H1 (cell line): Measurements from ENCODE around the gene ST6GALNAC2. TPM values are rescaled to one million over a fixed set of nuclear protein-coding genes. Genes with fewer than 3 reads are reported as not detected.

Source experiments
- CTCF ChIA-PET: fragments of 300-600 bp; sonication (Branson Sonifier 250); formaldehyde crosslinking; loops from one replicate; lab custom pipeline; 2021; ENCODE audit not compliant: partially characterized antibody; lab: Charles Lee
- POLR2A ChIA-PET: fragments of 300-600 bp; sonication (Branson Sonifier 250); formaldehyde crosslinking; loops from one replicate; lab custom pipeline; 2021; ENCODE audit warnings: inconsistent platforms; ENCODE audit not compliant: partially characterized antibody; lab: Charles Lee
- DNase-seq, 2 experiments: peaks; one replicate each; pipeline versions ENCODE4 v3.0.0 to v3.0.0-alpha.2; 2010 to 2022; ENCODE audit warnings: low spot score in 2 of 2, low read depth in 1 of 2, mixed read lengths in 1 of 2
- FAIRE-seq: peaks from 2 replicates; lab custom pipeline; 2011; peaks lifted over from hg19 to GRCh38; lab: Jason Lieb, UNC
- H2AFZ ChIP-seq: 2 replicates; pipeline ENCODE4 v1.8.1; 2012; ENCODE audit warnings: low read length, inconsistent platforms
- H2AK5ac ChIP-seq: 2 replicates; pipeline ENCODE4 v1.6.1; 2013; ENCODE audit warnings: low read depth, low read length
- H2BK120ac ChIP-seq: replicated peaks from 2 replicates; pipeline ENCODE3; 2013; ENCODE audit warnings: low read depth, low read length, inconsistent platforms
- H2BK12ac ChIP-seq: 2 replicates; pipeline ENCODE4 v1.6.1; 2013; ENCODE audit warnings: low read depth, low read length
- H2BK15ac ChIP-seq: 2 replicates; pipeline ENCODE4 v1.6.1; 2013; ENCODE audit warnings: low read length
- H2BK20ac ChIP-seq: 2 replicates; pipeline ENCODE4 v1.6.1; 2013; ENCODE audit warnings: low read length
- H2BK5ac ChIP-seq: 2 replicates; pipeline ENCODE4 v1.6.1; 2013; ENCODE audit warnings: low read depth, low read length
- H3K14ac ChIP-seq: 2 replicates; pipeline ENCODE4 v1.6.1; 2013; ENCODE audit warnings: inconsistent platforms; ENCODE audit not compliant: insufficient read length
- H3K18ac ChIP-seq: 2 replicates; pipeline ENCODE4 v1.6.1; 2013; ENCODE audit warnings: low read length; ENCODE audit errors: extremely low read depth
- H3K23ac ChIP-seq: 2 replicates; pipeline ENCODE4 v1.6.1; 2013; ENCODE audit warnings: inconsistent platforms; ENCODE audit not compliant: insufficient read length
- H3K23me2 ChIP-seq: 2 replicates; pipeline ENCODE4 v1.6.1; 2013; ENCODE audit warnings: low read depth, low read length
- H3K27ac ChIP-seq: 2 replicates; pipeline ENCODE4 v1.6.1; 2011; ENCODE audit warnings: low read depth, low read length, inconsistent platforms
- H3K27me3 ChIP-seq, 4 experiments: replicated peaks in 1 of 4; 1 replicate in 1 of 4; 2 replicates in 3 of 4; pipeline versions ENCODE4 v1.6.1 to v1.8.1; 2011 to 2013; ENCODE audit warnings: low read length in 3 of 4, mild to moderate bottlenecking in 3 of 4, inconsistent platforms in 2 of 4, mixed read lengths in 2 of 4, moderate library complexity in 1 of 4; ENCODE audit not compliant: control insufficient read depth in 3 of 4, insufficient read depth in 3 of 4; ENCODE audit errors: extremely low read depth in 1 of 4
- H3K36me3 ChIP-seq, 4 experiments: 2 replicates each; pipeline versions ENCODE4 v1.6.1 to v1.8.1; 2011 to 2013; ENCODE audit warnings: mild to moderate bottlenecking in 4 of 4, low read length in 3 of 4, moderate library complexity in 2 of 4, control low read depth in 1 of 4, inconsistent platforms in 1 of 4; ENCODE audit not compliant: insufficient read depth in 4 of 4, control insufficient read depth in 2 of 4
- H3K4ac ChIP-seq: replicated peaks from 2 replicates; pipeline ENCODE3; 2013; ENCODE audit warnings: low read length, low read depth, mixed read lengths, inconsistent platforms; ENCODE audit not compliant: insufficient read length
- H3K4me1 ChIP-seq, 4 experiments: replicated peaks in 1 of 4; 1 replicate in 1 of 4; 2 replicates in 3 of 4; pipeline versions ENCODE4 v1.6.1 to v1.8.1; 2011 to 2013; ENCODE audit warnings: low read length in 3 of 4, inconsistent platforms in 2 of 4, mixed read lengths in 1 of 4; ENCODE audit not compliant: insufficient read depth in 4 of 4, control insufficient read depth in 3 of 4
- H3K4me2 ChIP-seq, 2 experiments: 2 replicates each; pipeline versions ENCODE4 v1.6.1 to v1.8.1; 2011 to 2013; ENCODE audit warnings: low read depth in 2 of 2, low read length in 2 of 2, control low read depth in 1 of 2, inconsistent platforms in 1 of 2, mild to moderate bottlenecking in 1 of 2; ENCODE audit not compliant: insufficient read depth in 1 of 2
- H3K4me3 ChIP-seq, 4 experiments: fragments of 200-600, 300-600 bp in 1 of 4; sonication (generic), shearing (Covaris generic), sonication (Bioruptor Twin) in 1 of 4; 2 replicates each; pipeline versions ENCODE4 v1.5.1 to v1.8.1; 2011 to 2016; ENCODE audit warnings: low read length in 4 of 4, low read depth in 3 of 4, control low read depth in 2 of 4, inconsistent platforms in 2 of 4, mild to moderate bottlenecking in 2 of 4, mixed read lengths in 1 of 4, moderate library complexity in 1 of 4; ENCODE audit not compliant: insufficient read depth in 2 of 4; ENCODE audit errors: extremely low read depth in 1 of 4
- H3K56ac ChIP-seq: replicated peaks from 2 replicates; pipeline ENCODE3; 2013; ENCODE audit warnings: low read depth, mild to moderate bottlenecking, mixed read lengths, low read length, inconsistent platforms; ENCODE audit not compliant: insufficient read length
- H3K79me1 ChIP-seq: 2 replicates; pipeline ENCODE4 v1.6.1; 2013; ENCODE audit warnings: low read depth, low read length, control low read depth
- H3K79me2 ChIP-seq, 2 experiments: 2 replicates each; pipeline versions ENCODE4 v1.6.1 to v1.8.1; 2012 to 2013; ENCODE audit warnings: low read length in 2 of 2, mild to moderate bottlenecking in 2 of 2, inconsistent platforms in 1 of 2; ENCODE audit not compliant: insufficient read depth in 2 of 2, control insufficient read depth in 1 of 2
- H3K9ac ChIP-seq, 4 experiments: replicated peaks in 1 of 4; 1 replicate in 1 of 4; 2 replicates in 3 of 4; pipeline versions ENCODE4 v1.6.1 to v1.8.1; 2011 to 2013; ENCODE audit warnings: low read depth in 3 of 4, low read length in 3 of 4, control low read depth in 2 of 4, mild to moderate bottlenecking in 2 of 4, moderate library complexity in 2 of 4, inconsistent platforms in 1 of 4; ENCODE audit errors: extremely low read depth in 1 of 4
- H3K9me3 ChIP-seq, 2 experiments: 2 replicates each; pipeline versions ENCODE4 v1.6.1 to v1.8.1; 2012 to 2013; ENCODE audit warnings: mild to moderate bottlenecking in 2 of 2, moderate library complexity in 2 of 2, control low read depth in 1 of 2, inconsistent platforms in 1 of 2, low read depth in 1 of 2, low read length in 1 of 2, mixed read lengths in 1 of 2; ENCODE audit not compliant: insufficient read depth in 2 of 2
- H4K20me1 ChIP-seq, 2 experiments: replicated peaks in 1 of 2; 2 replicates each; pipeline versions ENCODE3 to v1.8.1; 2011 to 2013; ENCODE audit warnings: inconsistent platforms in 2 of 2, low read length in 2 of 2, mild to moderate bottlenecking in 1 of 2; ENCODE audit not compliant: insufficient read depth in 2 of 2, control insufficient read depth in 1 of 2
- H4K5ac ChIP-seq: 2 replicates; pipeline ENCODE4 v1.6.1; 2013; ENCODE audit warnings: low read length, low read depth, mixed read lengths, inconsistent platforms; ENCODE audit not compliant: insufficient read length
- H4K8ac ChIP-seq: 2 replicates; pipeline ENCODE4 v1.8.0; 2013; ENCODE audit warnings: mild to moderate bottlenecking, moderate library complexity, low read length, inconsistent platforms; ENCODE audit not compliant: insufficient read depth; ENCODE audit errors: extremely low read depth
- H4K91ac ChIP-seq: replicated peaks from 2 replicates; pipeline ENCODE3; 2013; ENCODE audit warnings: low read length, mixed read lengths, inconsistent platforms; ENCODE audit not compliant: insufficient read length
- BRCA1 ChIP-seq: IDR thresholded peaks from 2 replicates; pipeline ENCODE4 v1.6.1; 2012; ENCODE audit warnings: low read depth, low read length, improper control_type of control experiment
- CBX8 ChIP-seq: fragments of 300-800, 300-1000 bp; sonication (generic); IDR thresholded peaks from 2 replicates; pipeline ENCODE4 v1.7.1; 2016; ENCODE audit warnings: low read depth, low read length, borderline replicate concordance
- JUND ChIP-seq: IDR thresholded peaks from 2 replicates; pipeline ENCODE4 v1.6.1; 2011; ENCODE audit warnings: mild to moderate bottlenecking, improper control_type of control experiment, low read length
- NRF1 ChIP-seq: IDR thresholded peaks from 2 replicates; pipeline ENCODE4 v1.6.1; 2011; ENCODE audit warnings: mild to moderate bottlenecking, low read depth, low read length, improper control_type of control experiment
- POLR2A ChIP-seq, 2 experiments: IDR thresholded peaks; 1 replicate in 1 of 2; 2 replicates in 1 of 2; pipeline ENCODE4 v1.6.1; 2011; ENCODE audit warnings: low read depth in 2 of 2, low read length in 2 of 2, mild to moderate bottlenecking in 2 of 2; ENCODE audit errors: control extremely low read depth in 1 of 2
- RFX5 ChIP-seq: IDR thresholded peaks from 2 replicates; pipeline ENCODE4 v1.6.1; 2011; ENCODE audit warnings: low read depth, low read length, improper control_type of control experiment, borderline replicate concordance
- RNF2 ChIP-seq: fragments of 200-900, 300-1000 bp; sonication (generic); IDR thresholded peaks from 2 replicates; pipeline ENCODE4 v1.7.1; 2016; ENCODE audit warnings: borderline replicate concordance, low read depth, mild to moderate bottlenecking, antibody characterized with exemption, low read length; ENCODE audit not compliant: poor library complexity, severe bottlenecking; ENCODE audit errors: missing control alignments
- SIN3A ChIP-seq, 2 experiments: IDR thresholded peaks in 1 of 2; conservative IDR thresholded peaks in 1 of 2; 2 replicates each; pipeline ENCODE4 v1.6.1; 2011 to 2012; ENCODE audit warnings: low read length in 2 of 2, improper control_type of control experiment in 1 of 2, low read depth in 1 of 2, mild to moderate bottlenecking in 1 of 2
- SIX5 ChIP-seq: IDR thresholded peaks from 2 replicates; pipeline ENCODE4 v1.6.1; 2011; ENCODE audit warnings: mild to moderate bottlenecking, low read depth, low read length
- SP4 ChIP-seq: IDR thresholded peaks from 2 replicates; pipeline ENCODE4 v1.6.1; 2012; ENCODE audit warnings: low read length, inconsistent platforms
- SRF ChIP-seq: IDR thresholded peaks from 2 replicates; pipeline ENCODE4 v1.6.1; 2011; ENCODE audit warnings: mild to moderate bottlenecking, low read depth, low read length, moderate library complexity
- TAF7 ChIP-seq: optimal IDR thresholded peaks from 2 replicates; pipeline ENCODE3; 2011; ENCODE audit warnings: low read depth, mild to moderate bottlenecking, inconsistent platforms, low read length, moderate library complexity, borderline replicate concordance
- WGBS, 2 experiments: shearing (Covaris generic) in 1 of 2; methylation state at CpG; one replicate each; pipeline versions ENCODE4 v1.1.6 to v1.1.7; 2013 to 2015; ENCODE audit warnings: low lambda C conversion rate in 2 of 2, mixed read lengths in 2 of 2, inconsistent platforms in 1 of 2, low coverage in 1 of 2, missing lambda C conversion rate in 1 of 2; ENCODE audit not compliant: insufficient replicate concordance in 2 of 2, insufficient coverage in 1 of 2, insufficient read length in 1 of 2; ENCODE audit errors: extremely low coverage in 1 of 2, missing lambda C conversion rate in 1 of 2; 5-methylcytosine and 5-hydroxymethylcytosine counted together
- polyA plus RNA-seq, 7 experiments: library from polyadenylated mRNA; depleted of rRNA in 3 of 7; stranded (reverse) in 5 of 7; unstranded in 2 of 7; fragments of >200 nt in 5 of 7; fragments of 200-250 nt in 2 of 7; gene quantifications; 1 replicate in 5 of 7; 2 replicates in 1 of 7; 4 replicates in 1 of 7; pipeline versions ENCODE4 v1.2.1 to v1.2.3, GENCODE V29; 2011 to 2013; ENCODE audit warnings: missing spikeins in 2 of 7, mixed read lengths in 2 of 7
- total RNA-seq: library from RNA; stranded (reverse); fragmentation: NEBNext Ultra II Directional; extraction: Animal tissue kit (Norgen Biotek cat#: 25700); gene quantifications from 2 replicates; pipeline ENCODE4 v1.2.1, GENCODE V29; 2021
- TF ChIP-seq, protein P1 (sequence below): IDR thresholded peaks from 2 replicates; pipeline ENCODE4 v1.6.1; 2011; ENCODE audit warnings: low read depth, mild to moderate bottlenecking, low read length; ENCODE audit not compliant: insufficient read depth

The ST6GALNAC2 gene
- total and polyA plus RNA-seq, 2 of the 8 experiments (the other 6 are each of a cell fraction or from before 2014, with no cell fraction given), result 0.09 TPM; not detected in 1

DNA sequence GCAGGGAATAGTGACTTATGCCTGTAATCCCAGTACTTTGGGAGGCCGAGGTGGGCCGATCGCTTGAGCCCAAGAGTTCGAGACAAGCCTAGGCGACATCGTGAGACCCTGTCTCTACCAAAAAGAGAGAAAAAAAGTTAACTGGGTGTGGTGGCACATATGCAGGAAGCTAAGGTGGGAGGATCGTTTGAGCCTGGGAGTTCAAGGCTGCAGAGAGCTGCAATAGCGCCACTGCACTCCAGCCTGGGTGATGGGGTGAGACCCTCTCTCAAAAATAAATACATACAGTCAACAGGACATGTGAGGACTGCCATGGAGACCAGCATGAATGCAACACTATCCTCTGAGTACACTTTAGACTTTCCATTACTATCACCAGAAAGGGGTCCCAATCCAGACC is 15.4 kb upstream of the ST6GALNAC2 start:
- Histone ChIP-seq H3K18ac (no peak overlapping the region), H3K9me3 (no peaks in the 10 kb centered on the region), H3K23me2 (no peaks in the 10 kb centered on the region), H3K23ac (no peak overlapping the region), H4K5ac (no peak overlapping the region), H2AFZ (no peak overlapping the region), H3K27me3 (no peaks in the 10 kb centered on the region; a peak in 2 of 7 replicates), H3K27ac (no peak overlapping the region), H4K8ac (no peak overlapping the region), H3K14ac (no peak overlapping the region), H3K4ac (no peak overlapping the region), H3K36me3 (no peaks in the 10 kb centered on the region), H3K4me3 (no peak overlapping the region), H3K79me2 (no peaks in the 10 kb centered on the region), H2BK15ac (no peak overlapping the region), H2AK5ac (no peak overlapping the region), H2BK12ac (no peak overlapping the region; the same call in 1 of the 2 replicates), H3K9ac (no peak overlapping the region), H2BK120ac (no peak overlapping the region), H4K91ac (no peak overlapping the region), H2BK20ac (no peak overlapping the region), H4K20me1 (no peaks in the 10 kb centered on the region), H3K79me1 (no peaks in the 10 kb centered on the region), H3K56ac (no peak overlapping the region), H2BK5ac (no peak overlapping the region), H3K4me1 (peaks cover 0 to 7% (median 3%) of the 10 kb centered on the region in 4 experiments; a peak in 3 of 7 replicates), H3K4me2 (no peak overlapping the region)
- TF ChIP-seq, protein P1, sequence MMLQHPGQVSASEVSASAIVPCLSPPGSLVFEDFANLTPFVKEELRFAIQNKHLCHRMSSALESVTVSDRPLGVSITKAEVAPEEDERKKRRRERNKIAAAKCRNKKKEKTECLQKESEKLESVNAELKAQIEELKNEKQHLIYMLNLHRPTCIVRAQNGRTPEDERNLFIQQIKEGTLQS, result no peak
- TF ChIP-seq BRCA1 (no peak), CBX8 (no peak), TAF7 (no peak), SRF (no peak), JUND (no peak), NRF1 (no peak), SIN3A (conservative IDR thresholded peaks at IDR 0.05 in 1 of 2, IDR thresholded peaks at IDR 0.05 in 1 of 2; ENCODE audit: low read depth in 1 of 2, low read length in 2 of 2) (no peak), POLR2A (IDR thresholded peaks at IDR 0.05; ENCODE audit: control extremely low read depth in 1 of 2, low read depth in 2 of 2, low read length in 2 of 2) (no peak), RFX5 (no peak), SIX5 (no peak), RNF2 (no peak), SP4 (no peak)
- CTCF ChIA-PET, result interaction anchor here (0.8 to 5.3 kb wide), 7 partner anchors 12 to 80 kb away, joined by 3 to 35 read pairs (median 11); no protein-coding TSS in a partner anchor
- no peak for DNase-seq
- POLR2A ChIA-PET, result interaction anchor here (0.6 to 2.2 kb wide), 6 partner anchors 11 to 137 kb away, joined by 3 to 10 read pairs (median 3); partner anchors contain the start of genes MFSD11 and ST6GALNAC2
- FAIRE-seq, result no peak
- 74% methylated on average over 8 of the region's 8 CpGs; no CpG with 5 or more reads in 1 of the 2 experiments for WGBS, 2 experiments
